Left hindlimb (tissue), 1 donor: ENCODE data around the gene TGFB3.

Source experiments
- DNase-seq: peaks from one replicate; pipeline ENCODE4 v3.0.0-alpha.2; 2018

The TGFB3 gene

DNA sequence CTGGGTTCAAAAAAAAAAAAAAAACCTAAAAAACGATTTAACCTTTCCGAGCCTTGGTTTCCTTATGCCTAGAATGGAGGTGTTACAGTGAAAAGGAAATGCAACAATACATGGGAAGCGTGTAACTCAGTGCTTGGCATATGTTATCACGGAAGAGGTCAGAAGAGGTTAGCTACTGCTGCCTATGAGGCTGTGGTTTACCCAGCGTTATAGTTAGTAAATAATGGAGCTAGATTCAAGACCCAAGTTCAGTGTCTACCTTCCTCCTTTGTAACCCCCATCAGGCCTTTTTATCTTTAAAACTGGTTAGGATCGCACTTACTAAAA lies 4.6 kb upstream of the TGFB3 start:
- no peak for DNase-seq

DNA sequence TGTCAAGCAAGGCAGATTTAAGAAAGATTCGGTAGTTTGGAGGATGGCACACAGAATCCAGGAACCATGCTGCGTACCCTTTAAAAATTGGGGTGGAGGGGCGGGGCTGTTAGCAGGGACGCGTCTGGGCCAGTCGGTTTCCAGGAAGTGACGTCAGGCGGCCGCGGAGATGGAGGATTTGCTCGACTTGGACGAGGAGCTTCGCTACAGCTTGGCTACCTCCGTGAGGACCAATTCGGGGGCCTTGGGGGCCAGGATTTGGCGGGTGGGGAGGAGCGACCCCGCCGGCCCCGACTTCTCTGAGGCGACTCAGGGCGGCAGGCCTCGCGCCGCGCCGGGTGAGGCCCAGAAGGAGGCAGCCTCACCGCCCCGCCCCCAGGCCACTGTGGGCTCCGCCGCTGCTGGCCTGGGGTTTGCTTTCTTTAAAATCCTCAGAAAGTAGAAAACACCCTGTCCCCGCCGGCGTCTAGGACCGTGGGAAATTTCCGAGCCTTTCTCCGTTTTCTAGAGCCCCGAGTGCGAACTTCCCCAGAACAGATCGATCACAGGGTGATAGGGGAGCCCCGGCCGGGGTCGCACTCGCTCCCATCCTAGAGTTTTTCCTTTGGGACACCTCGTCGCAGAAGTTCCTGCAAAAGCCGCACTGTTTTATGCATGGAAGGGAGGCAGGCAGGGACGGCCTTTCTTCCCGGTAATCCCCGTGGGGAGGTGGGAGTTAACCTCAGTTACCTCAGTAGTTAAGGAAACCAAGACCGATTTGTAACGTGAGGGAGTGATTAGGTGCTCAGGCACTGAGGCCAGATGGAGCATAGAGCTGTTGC lies 4.0 kb upstream of the TGFB3 start, which contains the start of gene IFT43:
Gene IFT43 (plus strand): TSS at position 146 of the 821 bp plus-strand sequence. CDS start 24 bp downstream, at position 170.
- DNase-seq, result peak; percentile 94

GRCh38 chr14:75984674-75985073 lies 2.9 kb upstream of the TGFB3 start:
- DNase-seq, result no peak

- no peak for DNase-seq
These were observed 1.2 kb upstream of the TGFB3 start for GRCh38 chr14:75983019-75983358.

GRCh38 chr14:75982266-75983018 lies 647 bp upstream of the TGFB3 start:
- peak; percentile 93 for DNase-seq

DNA sequence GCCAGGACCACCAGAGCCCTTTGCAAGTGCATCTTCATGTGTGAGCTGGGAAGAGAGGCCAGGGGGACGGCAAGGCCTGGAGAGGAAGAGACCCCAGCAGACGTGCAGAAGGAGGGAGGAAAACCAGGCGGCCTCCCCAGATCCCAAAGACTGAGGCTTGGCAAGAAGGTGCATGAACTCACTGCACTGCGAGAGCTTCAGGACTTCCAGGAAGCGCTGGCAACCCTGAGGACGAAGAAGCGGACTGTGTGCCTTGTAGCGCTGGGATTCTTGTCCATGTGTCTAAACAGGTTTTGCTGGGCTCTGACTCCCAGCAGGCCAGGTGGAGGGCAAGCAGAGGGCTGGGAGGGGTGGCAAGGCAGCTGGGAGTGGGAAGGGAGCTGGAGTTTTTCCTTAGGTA lies 939 bp downstream of the TGFB3 start:
- peak; percentile 52 for DNase-seq

GRCh38 chr14:75979648-75980565 lies 1.9 kb downstream of the TGFB3 start:
- peak; percentile 66 for DNase-seq

DNA sequence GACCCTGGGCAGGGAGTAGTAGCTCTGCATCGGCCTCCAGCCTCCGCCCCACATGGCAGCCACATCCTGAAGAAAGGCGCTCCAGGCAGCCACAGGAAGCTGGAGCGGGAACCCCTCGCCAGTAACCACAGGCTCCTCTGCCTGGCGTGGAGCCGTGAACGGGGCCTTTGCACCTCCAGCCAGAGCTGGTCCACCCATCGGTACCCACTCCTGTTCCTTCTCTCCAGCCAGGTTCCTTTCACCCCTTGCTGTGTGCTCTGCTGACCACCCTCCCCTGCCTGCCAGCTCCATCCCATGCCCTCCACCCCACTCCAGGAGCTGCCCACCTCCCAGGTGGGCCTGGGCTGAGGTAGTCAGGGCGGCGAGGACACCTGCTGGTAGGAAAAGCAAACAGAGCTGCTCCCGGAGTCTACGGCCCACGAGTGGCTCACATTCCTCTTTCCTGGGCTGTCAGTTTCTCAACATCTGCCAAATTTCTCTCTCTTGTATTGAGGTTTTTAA lies 2.7 kb downstream of the TGFB3 start:
- peak; percentile 71 for DNase-seq

- DNase-seq, result no peak
These were observed 3.5 kb downstream of the TGFB3 start for GRCh38 chr14:75978249-75978731.

- DNase-seq, result no peak
These were observed 4.2 kb downstream of the TGFB3 start for GRCh38 chr14:75977582-75977943.

- no peak for DNase-seq
These were observed 4.8 kb downstream of the TGFB3 start for GRCh38 chr14:75976826-75977581.

GRCh38 chr14:75972801-75973421 lies 8.9 kb downstream of the TGFB3 start:
- DNase-seq, result no peak

DNA sequence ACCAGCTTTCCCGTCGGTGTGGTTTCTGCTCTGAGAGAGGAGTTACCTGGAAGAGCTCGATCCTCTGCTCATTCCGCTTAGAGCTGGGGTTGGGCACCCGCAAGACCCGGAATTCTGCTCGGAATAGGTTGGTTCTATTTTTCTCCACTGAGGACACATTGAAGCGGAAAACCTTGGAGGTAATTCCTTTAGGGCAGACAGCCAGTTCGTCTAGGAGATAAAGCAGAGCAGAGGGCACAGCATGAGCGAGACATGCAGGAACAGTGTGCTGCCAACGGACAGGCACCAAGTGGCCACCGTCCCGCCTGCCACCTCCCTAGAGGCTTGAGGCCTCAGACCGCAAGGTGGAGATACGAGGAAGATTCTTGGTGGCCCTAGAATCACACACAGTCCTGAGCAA lies 10.3 kb downstream of the TGFB3 start:
- no peak for DNase-seq

DNA sequence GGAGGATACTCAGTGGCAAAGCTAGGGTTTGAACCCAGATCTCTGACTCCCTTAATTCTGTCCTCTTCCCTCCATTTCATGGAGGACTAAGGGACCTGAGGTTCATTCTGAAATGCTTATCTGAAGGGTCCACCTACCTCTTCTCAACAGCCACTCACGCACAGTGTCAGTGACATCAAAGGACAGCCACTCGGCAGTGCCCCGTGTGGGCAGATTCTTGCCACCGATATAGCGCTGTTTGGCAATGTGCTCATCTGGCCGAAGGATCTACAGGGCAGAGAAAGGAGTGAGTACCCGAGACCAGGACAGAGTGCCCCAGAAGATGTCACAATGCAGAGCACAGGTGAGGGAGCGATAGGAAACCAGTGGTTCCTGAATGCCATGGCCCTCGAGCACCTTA lies 10.8 kb downstream of the TGFB3 start:
- DNase-seq, result no peak

- DNase-seq, result no peak
These were observed 11.9 kb downstream of the TGFB3 start for GRCh38 chr14:75969891-75970290.

DNA sequence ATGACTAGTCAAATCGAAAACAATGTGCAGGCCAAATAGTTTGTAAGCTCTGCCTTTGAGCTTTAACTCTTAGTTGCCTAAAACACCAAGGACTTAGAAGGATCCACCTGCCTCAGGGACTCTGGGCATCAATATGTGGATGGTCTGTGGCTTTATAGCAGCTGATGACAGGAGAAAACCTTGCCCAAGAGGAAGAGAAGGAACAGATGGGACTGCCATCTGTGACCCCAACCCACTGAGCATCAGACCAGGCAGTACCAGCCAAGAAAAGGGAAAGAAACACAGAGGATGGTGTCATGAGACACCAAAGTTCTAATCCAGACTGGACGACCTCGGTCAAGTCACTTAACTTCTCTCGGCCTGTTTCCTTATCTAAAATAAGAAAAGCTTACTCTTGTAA lies 12.7 kb downstream of the TGFB3 start:
- no peak for DNase-seq

DNA sequence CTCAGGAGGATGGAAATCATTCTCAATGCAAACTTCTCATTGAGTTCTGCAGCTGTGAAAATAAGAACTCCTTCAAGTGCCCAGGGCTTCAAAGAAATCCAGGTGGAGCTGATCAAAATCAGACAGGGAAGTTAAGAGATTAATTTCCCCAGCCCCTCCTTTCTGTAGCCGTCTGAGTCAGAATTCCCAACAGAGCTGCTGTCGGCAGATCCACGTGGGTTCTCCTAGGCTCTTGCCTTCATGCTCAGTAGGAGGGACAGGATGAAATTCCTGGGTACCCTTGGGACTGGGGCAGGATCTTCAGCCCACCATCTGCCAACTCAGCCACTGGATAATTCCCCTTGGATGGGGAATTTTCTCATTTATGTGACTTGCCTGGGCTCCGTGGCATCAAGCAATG lies 13.3 kb downstream of the TGFB3 start:
- DNase-seq, result no peak

- no peak for DNase-seq
These were observed 13.9 kb downstream of the TGFB3 start for GRCh38 chr14:75967866-75968265.

GRCh38 chr14:75961662-75962061 lies 20.1 kb downstream of the TGFB3 start:
- no peak for DNase-seq

- no peak for DNase-seq
These were observed 21.6 kb downstream of the TGFB3 start for GRCh38 chr14:75960231-75960630.

DNA sequence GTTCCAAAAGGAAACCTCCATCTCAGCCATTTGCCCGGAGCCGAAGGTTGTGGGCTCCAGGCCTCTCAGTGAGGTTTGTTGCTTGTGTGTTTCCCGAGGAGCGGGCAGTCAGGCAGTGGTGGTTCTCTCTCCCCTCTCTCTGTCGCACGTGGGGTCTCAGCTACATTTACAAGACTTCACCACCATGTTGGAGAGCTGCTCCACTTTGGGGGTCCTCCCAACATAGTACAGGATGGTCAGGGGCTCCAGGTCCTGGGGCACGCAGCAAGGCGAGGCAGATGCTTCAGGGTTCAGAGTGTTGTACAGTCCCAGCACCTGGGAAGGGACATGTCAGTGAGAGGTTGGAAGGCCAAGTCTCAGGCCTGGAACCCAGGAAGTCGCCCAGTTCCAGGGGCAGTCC lies 22.8 kb downstream of the TGFB3 start:
- no peak for DNase-seq

DNA sequence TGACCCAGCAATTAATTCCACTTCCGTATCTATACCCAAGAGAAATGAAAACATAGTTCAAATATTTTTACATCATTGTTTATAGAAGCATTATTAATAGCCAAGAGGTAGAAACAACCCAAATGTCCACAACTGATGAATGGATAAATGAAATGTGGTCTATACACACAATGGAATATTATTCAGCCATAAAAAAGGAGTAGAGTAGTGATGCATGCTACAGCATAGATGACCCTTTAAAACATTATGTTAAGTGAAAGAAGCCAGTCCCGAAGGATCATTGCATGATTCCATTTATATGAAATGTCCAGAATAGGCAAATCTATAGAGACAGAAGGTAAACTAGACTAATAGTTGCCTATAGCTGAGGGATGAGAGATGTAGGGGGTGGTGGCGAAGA lies 29.3 kb downstream of the TGFB3 start:
- DNase-seq, result no peak
